Measurements from ENCODE around the gene CASTOR1. TPM values are rescaled to one million over a fixed set of nuclear protein-coding genes. Genes with fewer than 3 reads are reported as not detected.

The CASTOR1 gene
- total and polyA plus RNA-seq, 12 donors = 2.8 to 14.7 (median 6.2) TPM

DNA sequence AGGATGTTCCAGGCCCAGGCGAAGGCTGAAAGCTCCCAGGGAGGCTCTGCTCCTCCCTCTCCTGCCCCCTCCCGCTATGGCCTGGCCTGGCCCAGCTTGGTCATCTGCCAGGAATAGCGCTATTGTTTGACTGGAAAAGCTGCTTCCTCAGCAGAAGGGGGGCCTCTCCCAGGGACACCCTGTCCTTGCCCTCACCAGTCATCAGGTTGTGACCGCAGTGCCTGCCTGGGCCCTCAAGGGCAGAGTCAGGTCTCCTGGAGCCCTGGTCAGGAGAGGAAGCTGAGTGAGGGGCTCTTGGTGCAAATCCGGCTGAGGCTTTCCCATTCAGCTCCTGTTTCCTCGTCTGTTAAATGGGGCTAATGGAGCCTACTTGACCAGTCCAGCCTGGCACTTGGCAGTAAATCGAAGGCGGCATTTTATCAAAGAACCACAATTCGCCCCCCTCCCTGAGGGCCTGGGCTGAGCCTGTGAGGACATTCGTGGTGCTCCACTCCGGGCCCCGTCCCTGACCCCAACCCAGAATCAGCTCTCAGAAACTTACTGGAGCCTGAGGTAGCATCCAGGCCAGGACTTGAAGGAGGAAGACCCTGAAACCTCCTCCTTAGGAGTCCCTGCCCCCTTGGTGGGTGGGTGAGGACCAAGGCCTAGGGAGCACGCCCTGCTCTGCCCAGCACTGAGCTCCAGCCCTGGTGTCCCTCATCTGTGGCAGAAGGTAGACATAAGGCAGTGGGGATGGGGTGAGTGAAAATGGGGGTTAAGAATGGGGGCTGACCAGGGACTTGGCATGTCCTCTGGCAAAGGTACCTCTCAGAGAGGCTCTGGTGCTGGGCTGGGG, 2.0 kb upstream of the CASTOR1 start:
- Histone ChIP-seq H3K27me3 (no peaks in the 10 kb centered on the region), H3K27ac (peak overlapping the region; percentile 83 to 98 (median 93)), H3K4me3 (no peak overlapping the region), H3K4me1 (peaks cover 17 to 49% (median 39%) of the 10 kb centered on the region in 9 donors), H3K36me3 (peaks cover 0 to 51% (median 20%) of the 10 kb centered on the region in 9 donors), H3K9me3 (no peaks in the 10 kb centered on the region)
- 48 to 58% methylated on average over 13 of the region's 13 CpGs for WGBS, 2 donors
- DNase-seq (peak; percentile 84 to 94), ATAC-seq (peak; percentile 22 to 67 (median 54))
- intact Hi-C loops (cut with DNase I) = loop anchor here in 2 of 10 donors (2.0 kb wide), 1 partner anchor 14 kb away; no protein-coding TSS in a partner anchor
- TF ChIP-seq, protein P1, sequence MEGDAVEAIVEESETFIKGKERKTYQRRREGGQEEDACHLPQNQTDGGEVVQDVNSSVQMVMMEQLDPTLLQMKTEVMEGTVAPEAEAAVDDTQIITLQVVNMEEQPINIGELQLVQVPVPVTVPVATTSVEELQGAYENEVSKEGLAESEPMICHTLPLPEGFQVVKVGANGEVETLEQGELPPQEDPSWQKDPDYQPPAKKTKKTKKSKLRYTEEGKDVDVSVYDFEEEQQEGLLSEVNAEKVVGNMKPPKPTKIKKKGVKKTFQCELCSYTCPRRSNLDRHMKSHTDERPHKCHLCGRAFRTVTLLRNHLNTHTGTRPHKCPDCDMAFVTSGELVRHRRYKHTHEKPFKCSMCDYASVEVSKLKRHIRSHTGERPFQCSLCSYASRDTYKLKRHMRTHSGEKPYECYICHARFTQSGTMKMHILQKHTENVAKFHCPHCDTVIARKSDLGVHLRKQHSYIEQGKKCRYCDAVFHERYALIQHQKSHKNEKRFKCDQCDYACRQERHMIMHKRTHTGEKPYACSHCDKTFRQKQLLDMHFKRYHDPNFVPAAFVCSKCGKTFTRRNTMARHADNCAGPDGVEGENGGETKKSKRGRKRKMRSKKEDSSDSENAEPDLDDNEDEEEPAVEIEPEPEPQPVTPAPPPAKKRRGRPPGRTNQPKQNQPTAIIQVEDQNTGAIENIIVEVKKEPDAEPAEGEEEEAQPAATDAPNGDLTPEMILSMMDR (IDR thresholded peaks at IDR 0.05) = no peak

DNA sequence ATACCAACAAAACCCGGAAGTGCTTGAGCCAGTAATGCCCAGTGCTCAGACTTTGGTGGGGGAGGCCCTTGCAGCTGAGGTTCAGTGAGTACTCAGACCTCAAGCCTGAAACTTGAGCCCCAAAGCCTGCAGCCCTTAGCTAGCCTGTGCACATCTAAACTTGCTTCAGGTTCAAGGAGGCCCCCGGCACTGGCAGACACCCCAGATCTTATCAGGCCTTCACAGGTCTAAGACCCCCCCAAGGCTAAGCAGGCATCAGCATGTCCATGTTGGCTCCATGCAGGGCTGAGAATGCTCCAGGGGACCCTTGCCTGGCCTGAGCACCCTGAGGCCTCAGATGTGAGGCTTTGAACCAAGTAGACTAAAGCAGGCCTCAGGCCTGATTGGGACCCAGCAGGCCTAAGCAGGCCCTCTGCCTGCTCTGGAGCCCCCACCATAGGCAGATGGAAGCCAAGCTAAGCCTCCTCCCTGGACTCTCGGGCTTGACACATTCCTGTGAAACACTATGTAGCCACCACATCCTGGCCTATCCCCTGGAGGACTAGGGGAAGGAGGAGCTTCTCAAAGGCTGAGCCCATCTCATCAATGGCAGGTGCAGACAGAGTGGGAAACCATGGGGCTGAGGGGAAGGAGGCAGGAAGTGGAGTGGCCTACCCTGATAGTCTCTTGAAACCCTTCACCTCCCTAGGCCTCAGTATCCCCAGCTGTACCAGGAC, 1.2 kb upstream of the CASTOR1 start:
- no peaks in the 10 kb centered on the region for H3K9me3 ChIP-seq
- H3K36me3 ChIP-seq = peaks cover 0 to 51% (median 23%) of the 10 kb centered on the region in 9 donors
- H3K27me3 ChIP-seq = no peaks in the 10 kb centered on the region
- ATAC-seq = peak; percentile 3 to 46 (median 25)
- peak overlapping the region in 7 of 10 donors; percentile 12 to 99 (median 87) for H3K4me3 ChIP-seq
- peak in 1 of 2 donors; percentile 17 for DNase-seq
- peak overlapping the region; percentile 83 to 98 (median 93) for H3K27ac ChIP-seq
- H3K4me1 ChIP-seq = peaks cover 17 to 49% (median 39%) of the 10 kb centered on the region in 9 donors
- TF ChIP-seq, protein P1 (IDR thresholded peaks at IDR 0.05) = no peak
- WGBS, 2 donors = 33 to 44% methylated on average over 3 of the region's 3 CpGs
- intact Hi-C loops (cut with DNase I) = loop anchor here in 2 of 10 donors (2.0 kb wide), 1 partner anchor 14 kb away; no protein-coding TSS in a partner anchor

DNA sequence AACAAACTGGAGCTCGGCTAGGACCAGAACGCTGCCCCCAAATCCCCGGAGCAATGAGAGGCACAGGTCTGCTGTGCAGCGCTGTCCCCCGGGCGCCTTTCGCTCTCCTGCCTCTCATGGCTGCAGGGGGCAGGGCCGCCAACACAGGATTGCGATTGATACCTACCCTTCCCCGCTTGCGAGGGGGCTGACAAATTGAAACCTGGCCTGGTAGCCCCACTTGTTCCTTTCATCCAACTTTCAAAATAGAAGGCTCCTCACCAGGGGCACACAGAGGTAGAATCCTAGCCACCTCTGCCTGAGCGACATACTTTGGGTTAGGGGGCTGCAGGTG, 642 bp upstream of the CASTOR1 start:
- WGBS, 2 donors = 21 to 27% methylated on average over 12 of the region's 12 CpGs
- Histone ChIP-seq H3K9me3 (no peaks in the 10 kb centered on the region), H3K27me3 (no peaks in the 10 kb centered on the region), H3K4me1 (peaks cover 17 to 49% (median 39%) of the 10 kb centered on the region in 9 donors), H3K27ac (peak overlapping the region; percentile 83 to 98 (median 93)), H3K36me3 (peaks cover 0 to 51% (median 29%) of the 10 kb centered on the region in 9 donors), H3K4me3 (peak overlapping the region in 9 of 10 donors; percentile 12 to 99 (median 94))
- ATAC-seq (peak; percentile 0 to 15 (median 6)), DNase-seq (no peak)
- TF ChIP-seq, protein P1 (IDR thresholded peaks at IDR 0.05) = no peak
- intact Hi-C loops (cut with DNase I) = loop anchor here in 9 of 10 donors (1.0 to 10.0 kb wide), 12 partner anchors 15 to 97 kb away; partner anchors contain the start of genes TBC1D10A (in 7 of the 9), SF3A1 (in 6 of the 9), CCDC157 (in 3 of the 9) and RNF215 (in 3 of the 9)

Data from heart right ventricle (tissue), 16 donors.